Measurements from ENCODE around the gene LAPTM5. TPM values are rescaled to one million over a fixed set of nuclear protein-coding genes. Genes with fewer than 3 reads are reported as not detected.
"Not testable (repeated sequence)": the region's sequence is repeated elsewhere in the genome, so short reads cannot be mapped to it uniquely, and the experiment has no call there.

LAPTM5 gene
- total and polyA plus RNA-seq, 5 donors from 2014 or later: 552 to 687 (median 589) TPM

DNA sequence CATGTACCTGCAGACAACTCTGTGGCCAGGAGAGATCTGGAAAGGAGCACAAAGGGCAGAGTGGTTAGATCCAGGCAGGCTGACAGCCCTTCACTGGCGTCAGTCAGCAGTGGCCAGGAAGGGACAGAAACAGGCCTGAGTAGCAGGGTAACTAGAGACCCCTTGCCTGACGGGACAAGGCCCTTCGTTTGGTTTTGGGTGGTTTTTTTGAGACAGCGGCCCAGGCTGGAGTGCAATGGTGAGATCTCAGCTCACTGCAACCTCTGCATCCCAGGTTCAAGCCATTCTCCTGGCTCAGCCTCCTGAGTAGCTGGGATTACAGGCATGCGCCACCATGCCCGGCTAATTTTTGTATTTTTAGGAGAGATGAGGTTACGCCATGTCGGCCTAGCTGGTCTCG, 69.1 kb downstream of the LAPTM5 start:
- not testable (repeated sequence) for H3K4me3 Mint-ChIP-seq; H3K4me1 Mint-ChIP-seq; H3K4me1 ChIP-seq (ENCODE audit: control insufficient read depth, insufficient read depth, low read length, poor library complexity, severe bottlenecking); H3K9me3 ChIP-seq (ENCODE audit: control insufficient read depth in 2 of 2, low read length in 2 of 2); H3K36me3 Mint-ChIP-seq; H3K9me3 Mint-ChIP-seq; H3K4me3 ChIP-seq (ENCODE audit: low read depth, low read length); H3K36me3 ChIP-seq (ENCODE audit: control insufficient read depth, insufficient read depth, low read length); H3K27ac ChIP-seq (ENCODE audit: insufficient read depth, low read length, poor library complexity, severe bottlenecking); H3K27ac Mint-ChIP-seq; ATAC-seq (ENCODE audit: low read depth in 2 of 2); DNase-seq
- peaks cover 66% of the 10 kb centered on the region for H3K27me3 Mint-ChIP-seq
- peaks cover 10% of the 10 kb centered on the region for H3K27me3 ChIP-seq (ENCODE audit: control insufficient read depth, insufficient read depth, low read length)

DNA sequence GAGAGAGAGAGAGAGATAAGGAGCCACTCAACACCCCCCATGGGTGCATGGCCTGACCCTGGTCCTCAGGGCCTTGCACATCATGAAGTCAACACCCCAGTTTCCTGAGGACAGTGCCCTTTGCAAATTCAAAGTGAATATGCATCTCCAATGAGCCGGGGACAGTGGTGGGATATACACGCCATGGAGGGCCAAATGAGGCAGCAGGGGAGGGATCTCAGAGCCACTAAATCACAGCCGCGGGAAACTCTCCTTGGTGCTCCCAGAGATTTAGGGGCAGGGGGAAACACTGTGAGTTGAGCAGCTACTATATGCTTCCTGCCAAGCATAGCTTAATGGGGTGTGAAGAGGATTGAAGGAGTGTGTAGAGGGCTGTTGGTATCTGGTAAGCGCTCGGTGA, 69.7 kb downstream of the LAPTM5 start:
- no peak for DNase-seq
- peaks cover 0 to 3% (median 0%) of the 10 kb centered on the region in 7 donors for H3K9me3 Mint-ChIP-seq
- Histone ChIP-seq H3K36me3 (ENCODE audit: control insufficient read depth, insufficient read depth, low read length) (no peaks in the 10 kb centered on the region), H3K27ac (ENCODE audit: insufficient read depth, low read length, poor library complexity, severe bottlenecking) (no peak overlapping the region), H3K27me3 (ENCODE audit: control insufficient read depth, insufficient read depth, low read length) (peaks cover 10% of the 10 kb centered on the region), H3K9me3 (ENCODE audit: control insufficient read depth in 2 of 2, low read length in 2 of 2) (no peaks in the 10 kb centered on the region), H3K4me3 (ENCODE audit: low read depth, low read length) (no peak overlapping the region), H3K4me1 (ENCODE audit: control insufficient read depth, insufficient read depth, low read length, poor library complexity, severe bottlenecking) (peaks cover 10% of the 10 kb centered on the region)
- no peak overlapping the region for H3K27ac Mint-ChIP-seq
- no peak for ATAC-seq (ENCODE audit: low read depth in 2 of 2)
- H3K4me3 Mint-ChIP-seq: no peak overlapping the region
- H3K4me1 Mint-ChIP-seq: peaks cover 0 to 9% (median 7%) of the 10 kb centered on the region in 4 donors
- H3K36me3 Mint-ChIP-seq: no peaks in the 10 kb centered on the region
- peaks cover 66% of the 10 kb centered on the region for H3K27me3 Mint-ChIP-seq

DNA sequence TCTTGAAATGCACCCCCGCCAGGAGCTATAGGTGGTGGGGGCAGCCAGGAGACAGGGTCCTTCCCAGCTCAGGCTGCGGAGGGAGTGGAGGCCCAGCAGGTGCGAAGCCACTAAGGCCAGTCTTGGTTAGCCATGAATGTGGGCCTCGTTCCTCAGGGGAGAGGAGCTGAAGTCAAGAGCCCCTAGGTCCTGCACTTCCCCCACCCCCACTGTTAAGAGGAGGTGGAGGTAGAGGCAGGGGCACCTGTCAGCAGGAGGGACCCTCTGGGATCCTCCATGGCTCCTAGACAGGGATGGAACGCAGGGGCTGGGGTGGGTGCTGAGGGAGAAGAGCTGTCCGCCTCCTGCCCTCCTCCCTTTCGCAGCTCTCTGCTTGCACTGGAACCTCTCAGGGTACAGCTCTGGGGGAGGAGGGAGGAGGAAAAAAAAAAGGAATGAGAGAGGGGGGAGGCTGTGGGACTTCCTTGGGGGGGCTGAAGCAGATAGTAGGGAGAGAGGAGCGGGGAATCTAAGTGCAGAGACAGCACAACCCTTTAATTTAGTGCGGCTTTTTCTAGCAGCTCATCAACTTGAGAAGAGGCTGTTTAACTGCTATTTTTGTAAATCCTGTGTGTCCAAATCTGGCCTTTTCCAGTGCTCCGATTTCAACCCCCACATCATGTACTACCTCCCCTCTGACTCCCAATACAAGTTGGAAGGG, 71.2 kb downstream of the LAPTM5 start:
- DNase-seq: no peak
- Histone ChIP-seq H3K9me3 (ENCODE audit: control insufficient read depth in 2 of 2, low read length in 2 of 2) (no peaks in the 10 kb centered on the region), H3K4me3 (ENCODE audit: low read depth, low read length) (no peak overlapping the region), H3K4me1 (ENCODE audit: control insufficient read depth, insufficient read depth, low read length, poor library complexity, severe bottlenecking) (peaks cover 10% of the 10 kb centered on the region), H3K27me3 (ENCODE audit: control insufficient read depth, insufficient read depth, low read length) (peaks cover 11% of the 10 kb centered on the region), H3K36me3 (ENCODE audit: control insufficient read depth, insufficient read depth, low read length) (no peaks in the 10 kb centered on the region), H3K27ac (ENCODE audit: insufficient read depth, low read length, poor library complexity, severe bottlenecking) (no peak overlapping the region)
- Mint-ChIP-seq H3K4me3 (no peak overlapping the region), H3K9me3 (peaks cover 0 to 3% (median 0%) of the 10 kb centered on the region in 7 donors), H3K27me3 (peaks cover 64% of the 10 kb centered on the region), H3K4me1 (peaks cover 0 to 9% (median 5%) of the 10 kb centered on the region in 4 donors), H3K27ac (no peak overlapping the region), H3K36me3 (no peaks in the 10 kb centered on the region)
- no peak for ATAC-seq (ENCODE audit: low read depth in 2 of 2)

DNA sequence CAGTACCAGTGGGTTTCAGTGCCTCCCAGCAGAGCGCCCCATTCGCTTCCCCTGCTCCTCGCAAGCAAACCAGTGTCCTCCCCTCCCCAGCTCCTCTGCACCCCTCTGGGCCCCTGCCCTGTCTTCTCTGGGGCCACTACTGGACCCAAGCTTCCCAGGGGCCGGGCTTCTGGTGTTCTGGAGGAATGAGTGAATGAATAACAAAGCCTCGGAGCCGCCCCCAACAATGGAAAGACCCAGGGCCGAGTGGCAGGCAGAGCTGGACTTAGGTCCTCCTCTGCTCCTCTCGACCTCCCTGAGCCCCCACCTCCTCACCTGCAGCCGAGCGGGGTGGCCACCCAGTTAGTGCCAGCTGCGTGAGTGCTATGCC, 71.8 kb downstream of the LAPTM5 start:
- H3K36me3 ChIP-seq (ENCODE audit: control insufficient read depth, insufficient read depth, low read length): no peaks in the 10 kb centered on the region
- H3K4me3 Mint-ChIP-seq: no peak overlapping the region
- no peak overlapping the region for H3K27ac ChIP-seq (ENCODE audit: insufficient read depth, low read length, poor library complexity, severe bottlenecking)
- H3K27me3 Mint-ChIP-seq: peaks cover 69% of the 10 kb centered on the region
- ATAC-seq (ENCODE audit: low read depth in 2 of 2): no peak
- H3K27ac Mint-ChIP-seq: no peak overlapping the region
- no peaks in the 10 kb centered on the region for H3K9me3 ChIP-seq (ENCODE audit: control insufficient read depth in 2 of 2, low read length in 2 of 2)
- DNase-seq: no peak
- peaks cover 0 to 9% (median 5%) of the 10 kb centered on the region in 4 donors for H3K4me1 Mint-ChIP-seq
- no peak overlapping the region for H3K4me3 ChIP-seq (ENCODE audit: low read depth, low read length)
- H3K27me3 ChIP-seq (ENCODE audit: control insufficient read depth, insufficient read depth, low read length): peaks cover 12% of the 10 kb centered on the region
- H3K9me3 Mint-ChIP-seq: peaks cover 0 to 3% (median 0%) of the 10 kb centered on the region in 7 donors
- H3K4me1 ChIP-seq (ENCODE audit: control insufficient read depth, insufficient read depth, low read length, poor library complexity, severe bottlenecking): peaks cover 10% of the 10 kb centered on the region
- H3K36me3 Mint-ChIP-seq: no peaks in the 10 kb centered on the region

DNA sequence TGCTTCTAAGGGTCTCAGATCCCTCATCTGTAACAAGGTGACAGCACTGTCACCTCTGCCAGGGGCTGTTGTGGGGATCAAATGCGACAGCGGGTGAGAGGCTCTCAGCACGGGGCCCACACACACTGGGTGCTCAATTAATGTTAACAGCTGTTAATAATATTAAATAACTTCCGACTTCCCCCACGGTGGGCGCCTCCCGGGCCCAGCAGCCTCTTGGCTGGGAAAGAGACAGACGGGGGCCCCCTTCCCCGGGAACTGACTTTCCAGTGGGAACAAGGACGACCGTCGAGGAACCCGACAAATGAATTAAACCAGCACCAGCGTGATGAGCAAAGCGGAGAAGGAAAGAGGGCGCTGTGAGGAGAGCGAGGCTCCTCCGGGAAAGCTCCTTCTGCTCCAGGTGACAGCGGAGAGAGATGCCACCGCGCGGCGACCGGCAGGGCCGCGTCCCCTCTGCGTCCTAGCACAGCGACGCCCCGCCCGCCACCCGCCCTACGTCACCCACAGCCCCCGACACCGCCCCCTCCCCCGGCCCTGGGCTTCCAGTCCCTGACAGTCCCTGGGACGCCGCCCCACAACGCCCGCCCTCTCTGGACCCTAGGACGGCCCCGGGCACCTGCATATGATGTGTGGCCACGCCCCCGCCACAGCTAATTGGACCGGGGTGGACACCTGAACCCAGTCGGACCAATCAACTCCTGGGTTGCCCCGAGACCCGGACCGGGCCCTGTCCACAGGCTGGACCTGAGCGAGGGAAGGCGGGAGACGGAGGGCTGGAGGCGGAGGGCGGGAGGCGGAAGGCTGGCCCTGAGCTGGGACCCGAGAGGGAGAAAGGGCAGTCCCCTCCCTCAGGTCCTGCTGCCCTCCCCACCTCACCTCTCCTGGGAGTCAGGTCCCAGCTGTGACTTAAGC, 72.4 kb downstream of the LAPTM5 start:
- Histone ChIP-seq H3K27me3 (ENCODE audit: control insufficient read depth, insufficient read depth, low read length) (peaks cover 12% of the 10 kb centered on the region), H3K27ac (ENCODE audit: insufficient read depth, low read length, poor library complexity, severe bottlenecking) (no peak overlapping the region), H3K4me1 (ENCODE audit: control insufficient read depth, insufficient read depth, low read length, poor library complexity, severe bottlenecking) (peaks cover 10% of the 10 kb centered on the region), H3K36me3 (ENCODE audit: control insufficient read depth, insufficient read depth, low read length) (no peaks in the 10 kb centered on the region), H3K9me3 (ENCODE audit: control insufficient read depth in 2 of 2, low read length in 2 of 2) (no peaks in the 10 kb centered on the region), H3K4me3 (ENCODE audit: low read depth, low read length) (no peak overlapping the region)
- Mint-ChIP-seq H3K27me3 (peaks cover 68% of the 10 kb centered on the region), H3K4me3 (no peak overlapping the region), H3K36me3 (no peaks in the 10 kb centered on the region), H3K9me3 (peaks cover 0 to 3% (median 0%) of the 10 kb centered on the region in 7 donors), H3K4me1 (peaks cover 0 to 9% (median 5%) of the 10 kb centered on the region in 4 donors), H3K27ac (no peak overlapping the region)
- ATAC-seq (ENCODE audit: low read depth in 2 of 2): no peak
- DNase-seq: peak in 1 of 3 donors; percentile 29

DNA sequence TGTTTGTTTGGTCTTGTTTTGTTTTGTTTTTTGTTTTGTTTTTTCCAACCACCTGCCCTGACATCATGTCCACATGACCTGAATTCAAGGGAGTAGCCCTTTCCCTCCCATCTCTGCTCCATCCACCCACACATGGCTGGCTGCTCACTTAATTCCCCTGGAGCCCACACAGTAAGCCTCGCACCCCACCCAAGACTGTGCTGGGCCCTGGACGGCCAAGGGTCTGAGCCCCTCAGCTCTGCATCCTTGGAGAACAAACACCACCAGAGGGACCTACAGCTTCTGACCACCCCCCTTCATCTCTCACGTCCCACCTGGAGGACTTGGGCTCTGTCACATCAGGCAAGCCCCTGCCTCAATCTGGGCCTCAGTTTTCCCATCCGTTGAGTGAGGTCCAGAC, 73.3 kb downstream of the LAPTM5 start:
- peaks cover 0 to 9% (median 2%) of the 10 kb centered on the region in 4 donors for H3K4me1 Mint-ChIP-seq
- no peaks in the 10 kb centered on the region for H3K36me3 Mint-ChIP-seq
- Histone ChIP-seq H3K9me3 (ENCODE audit: control insufficient read depth in 2 of 2, low read length in 2 of 2) (no peaks in the 10 kb centered on the region), H3K4me1 (ENCODE audit: control insufficient read depth, insufficient read depth, low read length, poor library complexity, severe bottlenecking) (peaks cover 10% of the 10 kb centered on the region), H3K36me3 (ENCODE audit: control insufficient read depth, insufficient read depth, low read length) (no peaks in the 10 kb centered on the region), H3K4me3 (ENCODE audit: low read depth, low read length) (no peak overlapping the region), H3K27ac (ENCODE audit: insufficient read depth, low read length, poor library complexity, severe bottlenecking) (no peak overlapping the region), H3K27me3 (ENCODE audit: control insufficient read depth, insufficient read depth, low read length) (peaks cover 12% of the 10 kb centered on the region)
- H3K4me3 Mint-ChIP-seq: peak overlapping the region in 2 of 4 donors; percentile 15 to 48
- no peak overlapping the region for H3K27ac Mint-ChIP-seq
- DNase-seq (no peak), ATAC-seq (ENCODE audit: low read depth in 2 of 2) (no peak)
- H3K9me3 Mint-ChIP-seq: peaks cover 0 to 3% (median 0%) of the 10 kb centered on the region in 7 donors
- peaks cover 63% of the 10 kb centered on the region for H3K27me3 Mint-ChIP-seq

DNA sequence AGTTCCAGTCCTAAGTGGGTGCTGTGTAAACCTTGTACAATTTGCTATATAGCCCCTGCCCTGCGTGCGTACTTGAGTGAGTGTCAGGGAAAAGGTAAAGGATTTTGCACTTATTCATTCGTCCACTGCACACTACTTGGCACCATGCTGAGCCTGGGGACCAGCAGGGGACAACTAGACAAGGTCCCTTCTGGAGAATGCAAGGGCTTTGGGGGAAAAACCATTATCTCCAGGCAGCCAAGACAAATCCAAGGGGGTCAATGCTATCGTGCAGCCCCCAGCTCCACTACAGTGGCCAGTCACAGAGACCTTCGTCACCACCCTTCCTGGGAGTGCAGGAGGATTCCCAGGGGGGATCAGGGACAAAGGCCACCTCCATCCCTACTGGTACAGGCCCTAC, 73.9 kb downstream of the LAPTM5 start:
- DNase-seq (no peak), ATAC-seq (ENCODE audit: low read depth in 2 of 2) (no peak)
- Mint-ChIP-seq H3K36me3 (no peaks in the 10 kb centered on the region), H3K9me3 (peaks cover 0 to 3% (median 0%) of the 10 kb centered on the region in 7 donors), H3K4me1 (peaks cover 0 to 9% (median 2%) of the 10 kb centered on the region in 4 donors), H3K27ac (no peak overlapping the region), H3K27me3 (peaks cover 58% of the 10 kb centered on the region), H3K4me3 (no peak overlapping the region)
- Histone ChIP-seq H3K36me3 (ENCODE audit: control insufficient read depth, insufficient read depth, low read length) (no peaks in the 10 kb centered on the region), H3K27ac (ENCODE audit: insufficient read depth, low read length, poor library complexity, severe bottlenecking) (no peak overlapping the region), H3K4me3 (ENCODE audit: low read depth, low read length) (no peak overlapping the region), H3K4me1 (ENCODE audit: control insufficient read depth, insufficient read depth, low read length, poor library complexity, severe bottlenecking) (peaks cover 10% of the 10 kb centered on the region), H3K9me3 (ENCODE audit: control insufficient read depth in 2 of 2, low read length in 2 of 2) (no peaks in the 10 kb centered on the region), H3K27me3 (ENCODE audit: control insufficient read depth, insufficient read depth, low read length) (peaks cover 12% of the 10 kb centered on the region)
